Glutamatergic neuron (in vitro differentiated cells): ENCODE results near the gene STARD10. TPM values are rescaled to one million over a fixed set of nuclear protein-coding genes. Genes with fewer than 3 reads are reported as not detected.

Experiments
- DNase-seq: peaks from one replicate; pipeline ENCODE4 v3.0.0; 2022
- H3K27ac Mint-ChIP-seq: one replicate; pipeline ENCODE4 v1.8.0; 2020; ENCODE audit warnings: mild to moderate bottlenecking, mixed read lengths, inconsistent platforms; ENCODE audit not compliant: unreplicated experiment
- H3K27me3 Mint-ChIP-seq: one replicate; pipeline ENCODE4 v1.8.0; 2020; ENCODE audit warnings: mild to moderate bottlenecking, moderate library complexity, mixed read lengths, inconsistent platforms; ENCODE audit not compliant: unreplicated experiment
- H3K36me3 Mint-ChIP-seq: one replicate; pipeline ENCODE4 v1.8.0; 2020; ENCODE audit warnings: mild to moderate bottlenecking, mixed read lengths, inconsistent platforms; ENCODE audit not compliant: unreplicated experiment
- H3K4me1 Mint-ChIP-seq: one replicate; pipeline ENCODE4 v1.8.0; 2020; ENCODE audit warnings: mild to moderate bottlenecking, low read depth, mixed read lengths, inconsistent platforms; ENCODE audit not compliant: unreplicated experiment
- H3K4me3 Mint-ChIP-seq: one replicate; pipeline ENCODE4 v1.8.0; 2020; ENCODE audit warnings: mild to moderate bottlenecking, mixed read lengths, inconsistent platforms; ENCODE audit not compliant: unreplicated experiment
- H3K9me3 Mint-ChIP-seq: one replicate; pipeline ENCODE4 v1.8.0; 2020; ENCODE audit warnings: mild to moderate bottlenecking, moderate library complexity, mixed read lengths, inconsistent platforms; ENCODE audit not compliant: unreplicated experiment
- CTCF ChIP-seq: fragments of 200-600 bp; sonication (generic); IDR thresholded peaks from one replicate; pipeline ENCODE4 v1.5.0; 2021; ENCODE audit not compliant: partially characterized antibody, unreplicated experiment
- total RNA-seq: library from RNA; stranded (reverse); fragmentation: NEBNext Ultra II Directional; extraction: Animal tissue kit (Norgen Biotek cat#: 25700); gene quantifications from one replicate; pipeline ENCODE4 v1.2.1, GENCODE V29; 2021; ENCODE audit not compliant: unreplicated experiment

STARD10 gene
- total RNA-seq, 1 donor from 2014 or later = 13.5 TPM

- peaks cover 8% of the 10 kb centered on the region for H3K9me3 Mint-ChIP-seq
- peaks cover 5% of the 10 kb centered on the region for H3K27me3 Mint-ChIP-seq
- no peak for DNase-seq
- no peaks in the 10 kb centered on the region for H3K36me3 Mint-ChIP-seq
- H3K4me3 Mint-ChIP-seq = no peak overlapping the region
- TF ChIP-seq CTCF = no peak
- H3K27ac Mint-ChIP-seq = no peak overlapping the region
- peaks cover 3% of the 10 kb centered on the region for H3K4me1 Mint-ChIP-seq
These were observed 25.1 kb upstream of the STARD10 start for GRCh38 chr11:72818971-72819370.

GRCh38 chr11:72817966-72818365, 24.1 kb upstream of the STARD10 start:
- H3K4me1 Mint-ChIP-seq = peaks cover 3% of the 10 kb centered on the region
- peaks cover 8% of the 10 kb centered on the region for H3K9me3 Mint-ChIP-seq
- H3K27me3 Mint-ChIP-seq = peaks cover 12% of the 10 kb centered on the region
- TF ChIP-seq CTCF = no peak
- DNase-seq = no peak
- no peak overlapping the region for H3K27ac Mint-ChIP-seq
- H3K36me3 Mint-ChIP-seq = no peaks in the 10 kb centered on the region
- peak overlapping the region; percentile 20 for H3K4me3 Mint-ChIP-seq

- Mint-ChIP-seq H3K4me3 (no peak overlapping the region), H3K27ac (no peak overlapping the region), H3K4me1 (peaks cover 3% of the 10 kb centered on the region), H3K36me3 (no peaks in the 10 kb centered on the region), H3K9me3 (peaks cover 8% of the 10 kb centered on the region), H3K27me3 (peaks cover 16% of the 10 kb centered on the region)
- DNase-seq = no peak
- no peak for TF ChIP-seq CTCF
These were observed 22.6 kb upstream of the STARD10 start for GRCh38 chr11:72816404-72816990.

GRCh38 chr11:72815110-72815618, 21.3 kb upstream of the STARD10 start:
- Mint-ChIP-seq H3K27ac (no peak overlapping the region), H3K36me3 (no peaks in the 10 kb centered on the region), H3K4me1 (no peaks in the 10 kb centered on the region), H3K9me3 (peaks cover 3% of the 10 kb centered on the region), H3K4me3 (peak overlapping the region; percentile 94), H3K27me3 (peaks cover 16% of the 10 kb centered on the region)
- no peak for DNase-seq
- TF ChIP-seq CTCF = no peak

- Mint-ChIP-seq H3K36me3 (no peaks in the 10 kb centered on the region), H3K27ac (peak within 1 kb of the TSS; percentile 28), H3K4me1 (no peaks in the 10 kb centered on the region), H3K4me3 (peak within 1 kb of the TSS; percentile 94), H3K9me3 (peaks cover 2% of the 10 kb centered on the region), H3K27me3 (peaks cover 16% of the 10 kb centered on the region)
- peak; percentile 88 for DNase-seq
- TF ChIP-seq CTCF = no peak
These were observed 20.7 kb upstream of the STARD10 start, which contains the start of gene ATG16L2 for GRCh38 chr11:72814286-72815109. Gene ATG16L2, plus strand, starts transcription at chr11:72814411. Its CDS starts 35 bp downstream, at chr11:72814446.
